Measurements from ENCODE around the gene SMCO4.
A peak's percentile ranks its signal among the peaks of the same experiment; 100 is the strongest.
"Not testable (repeated sequence)": the region's sequence is repeated elsewhere in the genome, so short reads cannot be mapped to it uniquely, and the experiment has no call there.

The SMCO4 gene

DNA sequence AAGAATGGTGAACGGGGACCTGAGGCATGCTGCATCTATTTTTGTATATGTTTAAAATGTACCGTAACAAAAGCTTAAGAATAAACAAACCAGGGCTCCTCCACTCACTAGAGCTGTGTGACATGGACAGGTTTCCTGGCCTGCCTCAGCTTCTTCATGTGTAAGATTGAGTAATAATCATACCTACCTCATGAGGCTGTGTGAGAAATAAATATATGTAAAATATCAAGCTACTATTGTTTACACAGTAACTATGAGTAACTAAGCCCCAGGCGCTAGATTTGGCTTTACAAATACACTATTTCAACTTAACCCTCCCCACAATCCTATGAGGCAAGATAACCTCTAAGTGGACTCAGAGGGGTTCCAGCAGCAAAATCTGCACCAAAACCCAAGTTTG is 66.4 kb downstream of the SMCO4 start:
- DNase-seq (ENCODE audit: low spot score), result peak; percentile 25

DNA sequence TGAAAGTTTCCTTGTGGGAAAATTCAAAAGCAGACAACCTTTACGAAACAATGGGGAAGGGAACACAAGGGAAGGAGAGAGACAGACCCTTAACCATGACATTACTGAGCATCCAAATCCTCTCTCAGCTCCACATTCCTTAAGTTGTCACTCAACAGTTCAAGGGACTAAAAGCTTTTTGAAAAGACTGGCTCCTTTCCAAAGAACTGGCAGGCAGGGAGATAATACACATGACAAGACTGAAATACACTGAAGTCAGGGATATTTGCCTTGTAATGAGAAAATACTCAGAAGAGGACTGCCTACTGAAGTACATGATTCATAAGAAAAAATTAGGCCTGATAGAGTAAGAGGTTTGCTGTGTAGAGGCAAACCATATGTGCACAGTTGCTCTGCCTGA is 69.1 kb downstream of the SMCO4 start:
- no peak for DNase-seq (ENCODE audit: low spot score)

DNA sequence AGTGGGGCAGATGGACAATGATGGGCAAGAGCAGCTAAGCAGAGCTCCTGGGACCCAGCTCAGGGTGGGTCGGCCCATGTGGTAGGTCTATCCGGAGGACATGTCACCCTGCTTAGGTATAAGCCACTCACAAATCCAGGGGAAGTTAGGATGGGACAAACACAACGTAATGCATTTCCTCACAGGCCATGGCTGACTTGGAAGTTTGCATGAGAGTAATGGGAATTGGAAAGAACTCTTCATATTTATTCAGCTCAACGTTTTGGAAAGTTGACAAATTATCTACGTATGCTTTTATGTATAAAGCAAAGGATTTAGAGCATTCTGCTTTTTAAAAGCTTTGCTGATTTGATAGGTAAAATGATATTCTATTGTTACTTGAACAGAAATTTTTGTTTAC is 74.9 kb downstream of the SMCO4 start:
- DNase-seq (ENCODE audit: low spot score), result no peak

DNA sequence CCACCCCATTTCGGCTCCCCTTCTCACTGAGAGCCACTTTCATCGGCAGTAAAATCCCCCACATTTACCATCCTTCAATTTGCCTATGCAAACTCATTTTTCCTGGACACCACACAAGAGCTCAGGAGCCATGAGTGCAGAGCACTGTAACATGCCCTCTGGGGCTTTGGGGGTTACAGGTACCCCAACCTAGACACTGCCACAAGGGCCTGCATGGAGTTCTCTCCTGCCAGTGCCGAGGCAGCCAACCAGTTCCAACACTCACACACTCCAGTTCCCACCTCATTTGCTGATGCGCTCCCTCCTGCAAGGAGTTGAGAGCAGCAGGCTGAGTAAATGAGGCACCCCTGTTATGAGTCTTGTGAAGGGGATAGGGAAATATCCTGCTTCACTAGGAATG is 76.1 kb downstream of the SMCO4 start:
- no peak for DNase-seq (ENCODE audit: low spot score)

DNA sequence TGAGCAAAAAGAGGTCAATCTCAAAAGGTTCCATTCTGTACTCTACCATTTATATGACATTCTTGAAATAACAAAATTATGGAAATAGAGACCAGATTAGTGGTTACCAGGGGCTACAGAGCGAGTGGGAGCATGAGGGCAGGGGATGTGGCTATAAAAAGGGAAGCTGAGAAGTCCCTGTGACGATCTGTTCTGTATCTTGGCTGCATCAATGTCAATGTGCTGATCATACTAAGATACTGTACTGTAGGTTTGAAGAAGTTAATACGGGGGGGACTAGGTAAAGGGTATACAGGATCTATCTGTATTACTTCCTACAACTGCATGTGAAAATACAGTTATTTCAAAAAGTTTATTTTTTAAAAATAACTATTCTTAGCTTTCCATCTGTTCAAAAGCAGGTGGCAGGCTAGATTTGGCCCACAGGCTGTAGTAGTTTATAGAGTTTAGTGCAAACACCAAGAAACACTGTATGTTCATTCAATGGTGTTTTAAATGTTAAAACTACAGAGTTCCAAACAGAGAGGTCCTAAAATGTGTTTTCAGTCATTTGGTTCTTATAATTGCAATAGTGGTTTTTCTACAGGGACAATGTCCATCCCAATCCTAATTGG is 78.2 kb downstream of the SMCO4 start:
- no peak for DNase-seq (ENCODE audit: low spot score)

DNA sequence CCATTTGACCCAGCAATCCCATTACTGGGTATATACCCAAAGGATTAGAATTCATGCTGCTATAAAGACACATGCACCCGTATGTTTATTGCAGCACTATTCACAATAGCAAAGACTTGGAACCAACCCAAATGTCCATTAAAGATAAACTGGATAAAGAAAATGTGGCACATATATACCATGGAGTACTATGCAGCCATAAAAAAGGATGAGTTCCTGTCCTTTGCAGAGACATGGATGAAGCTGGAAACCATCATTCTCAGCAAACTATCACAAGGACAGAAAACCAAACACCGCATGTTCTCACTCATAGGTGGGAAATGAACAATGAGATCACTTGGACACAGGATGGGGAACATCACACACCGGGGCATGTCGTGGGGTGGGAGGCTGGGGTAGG is 79.5 kb downstream of the SMCO4 start:
- DNase-seq (ENCODE audit: low spot score), result not testable (repeated sequence)

DNA sequence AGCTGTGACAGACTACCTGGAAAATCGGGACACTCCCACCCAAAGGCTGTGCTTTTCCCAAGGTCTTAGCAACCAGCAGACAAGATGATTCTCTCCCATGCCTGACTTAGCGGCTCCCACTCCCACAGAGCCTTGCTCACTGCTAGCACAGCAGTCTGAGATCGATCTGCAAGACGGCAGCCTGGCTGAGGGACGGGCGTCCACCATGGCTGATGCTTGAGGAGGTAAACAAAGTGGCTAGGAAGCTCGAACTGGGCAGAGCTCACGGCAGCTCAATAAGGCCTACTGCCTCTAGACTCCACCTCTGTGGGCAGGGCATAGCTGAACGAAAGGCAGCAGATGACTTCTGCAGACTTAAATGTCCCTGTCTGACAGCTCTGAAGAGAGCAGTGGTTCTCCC is 84.9 kb downstream of the SMCO4 start:
- DNase-seq (ENCODE audit: low spot score), result no peak

DNA sequence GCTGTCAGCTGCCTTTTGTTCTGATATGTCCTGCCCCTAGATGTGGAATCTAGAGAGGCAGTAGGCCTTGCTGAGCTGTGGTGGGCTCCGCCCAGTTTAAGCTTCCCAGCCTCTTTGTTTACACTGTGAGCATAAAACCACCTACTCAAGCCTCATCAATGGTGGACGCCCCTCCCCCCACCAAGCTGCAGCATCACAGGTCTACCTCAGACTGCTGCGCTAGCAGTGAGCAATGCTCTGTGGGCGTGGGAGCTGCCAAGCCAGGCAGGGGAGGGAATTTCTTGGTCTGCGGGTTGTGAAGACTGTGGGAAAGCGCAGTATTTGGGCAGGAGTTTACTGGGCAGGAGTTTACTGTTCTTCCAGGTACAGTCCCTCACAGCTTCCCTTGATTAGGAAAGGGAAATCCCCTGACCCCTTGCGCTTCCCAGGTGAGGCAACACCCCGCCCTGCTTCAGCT is 98.5 kb downstream of the SMCO4 start:
- no peak for DNase-seq (ENCODE audit: low spot score)

DNA sequence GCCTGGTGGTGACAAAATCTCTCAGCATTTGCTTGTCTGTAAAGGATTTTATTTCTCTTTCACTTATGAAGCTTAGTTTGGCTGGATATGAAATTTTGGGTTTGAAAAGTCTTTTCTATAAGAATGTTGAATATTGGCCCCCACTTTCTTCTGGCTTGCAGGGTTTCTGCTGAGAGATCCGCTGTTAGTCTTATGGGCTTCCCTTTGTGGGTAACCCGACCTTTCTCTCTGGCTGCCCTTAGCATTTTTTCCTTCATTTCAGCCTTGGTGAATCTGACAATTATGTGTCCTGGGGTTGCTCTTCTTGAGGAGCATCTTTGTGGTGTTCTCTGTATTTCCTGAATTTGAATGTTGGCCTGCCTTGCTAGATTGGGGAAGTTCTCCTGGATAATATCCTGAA is 100.0 kb downstream of the SMCO4 start:
- DNase-seq (ENCODE audit: low spot score), result not testable (repeated sequence)

DNA sequence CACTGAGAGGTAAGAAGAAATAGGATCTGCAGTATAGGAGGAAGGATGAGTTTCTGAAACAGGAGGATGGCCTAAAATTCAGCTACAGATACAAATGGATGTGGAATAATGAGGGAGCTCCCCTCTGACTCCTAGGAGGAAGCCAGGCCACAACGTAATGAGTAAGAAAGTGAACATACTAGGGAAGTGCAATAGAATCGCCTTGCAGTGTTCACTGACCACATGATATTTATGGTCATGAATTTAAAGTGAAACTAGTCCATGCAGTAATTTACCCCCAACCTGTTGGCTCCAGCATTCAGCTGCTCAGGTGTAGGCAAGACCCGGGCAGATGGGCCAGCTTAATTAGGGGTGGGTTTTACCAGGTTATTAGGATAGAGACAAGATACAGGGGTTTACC is 110.9 kb downstream of the SMCO4 start:
- no peak for DNase-seq (ENCODE audit: low spot score)

All from AG08396 (cell line).